Measurements from ENCODE around the gene TPSB2. TPM values are rescaled to one million over a fixed set of nuclear protein-coding genes. Genes with fewer than 3 reads are reported as not detected.

The TPSB2 gene
- total and polyA plus RNA-seq, 9 of the 15 experiments (the other 6 are each of a cell fraction or from before 2014, with no cell fraction given): 0.18 TPM; not detected in 8

GRCh38 chr16:1212616-1213194 is 17.3 kb downstream of the TPSB2 start (continued):
- TF ChIP-seq ZBTB11 (CRISPR knock-in tag; IDR thresholded peaks at IDR 0.05): no peak
- no peak for TF ChIP-seq ZNF561 (CRISPR knock-in tag; conservative IDR thresholded peaks at IDR 0.05)
- no peak for TF ChIP-seq ARID4B (CRISPR knock-in tag; IDR thresholded peaks at IDR 0.05)

Measured in K562 (cell line).